GM12878 (cell line): ENCODE results near the gene OR2A12. TPM values are rescaled to one million over a fixed set of nuclear protein-coding genes. Genes with fewer than 3 reads are reported as not detected.

Experiments used
- ATAC-seq: fragments of 200-7000 bp; cut with Tn5 transposase; 3 replicates; pipeline ENCODE4 v1.9.1; 2020; ENCODE audit warnings: mild to moderate bottlenecking, moderate library complexity
- BruUV-seq: library from RNA; stranded (reverse); fragments of 400-500 nt; replicated peaks from 2 replicates; lab custom pipeline; 2021; lab: Mats Ljungman, UMichigan
- CTCF ChIA-PET: fragments of 300-600 bp; sonication (Branson Sonifier 250); formaldehyde crosslinking; extraction: SDS; loops from one replicate; lab custom pipeline; 2021; ENCODE audit warnings: inconsistent platforms; lab: Yijun Ruan, JAX
- POLR2A ChIA-PET: fragments of 350-600 bp; formaldehyde crosslinking; extraction: SDS; loops from one replicate; lab custom pipeline; 2021; ENCODE audit warnings: inconsistent platforms; lab: Charles Lee
- RAD21 ChIA-PET: fragments of 300-600 bp; sonication (Branson Sonifier 250); formaldehyde crosslinking; loops from one replicate; lab custom pipeline; 2023; ENCODE audit warnings: antibody characterized with exemption; ENCODE audit not compliant: unreplicated experiment; lab: Charles Lee
- SMC1A ChIA-PET: fragments of 300-600 bp; sonication (Branson Sonifier 250); formaldehyde crosslinking; loops from one replicate; lab custom pipeline; 2023; ENCODE audit not compliant: unreplicated experiment, uncharacterized antibody; lab: Charles Lee
- DNase-seq: peaks from one replicate; pipeline ENCODE4 v3.0.0-alpha.2; 2011; ENCODE audit warnings: low read depth, low spot score
- FAIRE-seq: peaks from 3 replicates; lab custom pipeline; 2011; peaks lifted over from hg19 to GRCh38; lab: Jason Lieb, UNC
- H2AFZ ChIP-seq: 2 replicates; pipeline ENCODE4 v1.6.0; 2011; ENCODE audit warnings: low read depth, low read length, control low read depth; ENCODE audit not compliant: control insufficient read depth
- H3K27ac ChIP-seq: 2 replicates; pipeline ENCODE4 v1.5.1; 2011; ENCODE audit warnings: control low read depth; ENCODE audit not compliant: control insufficient read depth, insufficient read depth
- H3K27me3 ChIP-seq, 2 experiments: replicated peaks in 1 of 2; 2 replicates each; pipeline versions ENCODE4 v1.6.0 to v1.6.1; 2011; ENCODE audit warnings: low read length in 1 of 2; ENCODE audit not compliant: control insufficient read depth in 2 of 2, insufficient read depth in 2 of 2
- H3K36me3 ChIP-seq, 2 experiments: 2 replicates each; pipeline ENCODE4 v1.5.1; 2011; ENCODE audit warnings: low read length in 1 of 2; ENCODE audit not compliant: control insufficient read depth in 2 of 2, insufficient read depth in 2 of 2
- H3K4me1 ChIP-seq: 2 replicates; pipeline ENCODE4 v1.6.1; 2011; ENCODE audit warnings: mild to moderate bottlenecking, low read length, moderate library complexity, mixed read lengths; ENCODE audit not compliant: control insufficient read depth, insufficient read depth
- H3K4me2 ChIP-seq: 2 replicates; pipeline ENCODE4 v1.6.0; 2011; ENCODE audit warnings: control low read depth; ENCODE audit not compliant: control insufficient read depth, insufficient read depth
- H3K4me3 ChIP-seq: fragments of 200-600 bp; sonication (generic); 2 replicates; pipeline ENCODE4 v1.5.1; 2016
- H3K79me2 ChIP-seq: 2 replicates; pipeline ENCODE4 v1.6.0; 2011; ENCODE audit warnings: low read length; ENCODE audit not compliant: control insufficient read depth, insufficient read depth
- H3K9ac ChIP-seq: 2 replicates; pipeline ENCODE4 v1.8.0; 2011; ENCODE audit warnings: low read length, control low read depth, mixed read lengths; ENCODE audit not compliant: control insufficient read depth, insufficient read depth
- H3K9me3 ChIP-seq: replicated peaks from 3 replicates; pipeline ENCODE4 v1.5.1; 2011; ENCODE audit warnings: mild to moderate bottlenecking, low read length; ENCODE audit not compliant: control insufficient read depth, insufficient read depth
- H4K20me1 ChIP-seq: 2 replicates; pipeline ENCODE4 v1.6.0; 2011; ENCODE audit not compliant: control insufficient read depth, insufficient read depth
- BMI1 ChIP-seq: fragments of 450-650 bp; IDR thresholded peaks from 2 replicates; pipeline ENCODE4 v1.6.1; 2016; ENCODE audit warnings: mild to moderate bottlenecking, moderate library complexity, borderline replicate concordance
- CREB1 ChIP-seq: IDR thresholded peaks from 2 replicates; pipeline ENCODE4 v1.6.1; 2012; ENCODE audit warnings: low read depth, mild to moderate bottlenecking, inconsistent platforms
- DPF2 ChIP-seq: fragments of 450-650 bp; IDR thresholded peaks from 2 replicates; pipeline ENCODE4 v1.6.1; 2017; ENCODE audit warnings: mild to moderate bottlenecking
- EZH2 ChIP-seq: IDR thresholded peaks from 2 replicates; pipeline ENCODE4 v1.6.1; 2012; ENCODE audit warnings: low read depth, mild to moderate bottlenecking, control low read depth, inconsistent platforms, low read length, borderline replicate concordance; ENCODE audit not compliant: control insufficient read depth
- MTA3 ChIP-seq: IDR thresholded peaks from 2 replicates; pipeline ENCODE4 v1.6.1; 2012; ENCODE audit warnings: low read length, inconsistent platforms, borderline replicate concordance
- YBX1 ChIP-seq: fragments of 450-650 bp; IDR thresholded peaks from 2 replicates; pipeline ENCODE4 v1.6.1; 2016; ENCODE audit warnings: antibody characterized with exemption
- YY1 ChIP-seq: IDR thresholded peaks from 2 replicates; pipeline ENCODE4 v1.6.1; 2011; ENCODE audit warnings: low read depth, mild to moderate bottlenecking, low read length
- ZNF622 ChIP-seq: fragments of 450-650 bp; IDR thresholded peaks from 2 replicates; pipeline ENCODE4 v1.6.1; 2017; ENCODE audit warnings: mild to moderate bottlenecking, inconsistent platforms
- WGBS: methylation state at CpG from one replicate; pipeline ENCODE4 v1.1.6; 2016; ENCODE audit warnings: low lambda C conversion rate; ENCODE audit not compliant: insufficient replicate concordance, insufficient coverage; ENCODE audit errors: missing lambda C conversion rate; 5-methylcytosine and 5-hydroxymethylcytosine counted together
- in situ Hi-C: fragments of 300-500 bp; cut with MboI; formaldehyde crosslinking; loops from 9 replicates; pipeline ENCODE4 v1.14.3; 2018; ENCODE audit warnings: mixed read lengths
- intact Hi-C: fragments of 100-400 bp; cut with micrococcal nuclease; formaldehyde crosslinking; loops from one replicate; pipeline ENCODE4 v1.14.2; 2022; ENCODE audit not compliant: unreplicated experiment
- polyA plus RNA-seq, 11 experiments: library from polyadenylated mRNA; depleted of rRNA in 4 of 11; unstranded in 6 of 11; stranded (reverse) in 5 of 11; fragments of >200 nt; fragmentation: Nextera tagmentation in 4 of 11; fragmentation: Illumina TruSeq in 1 of 11; extraction: Ambion mirVana in 4 of 11; extraction: Trizol in 1 of 11; gene quantifications; 1 replicate in 1 of 11; 2 replicates in 10 of 11; pipeline versions ENCODE4 v1.2.1 to v1.2.3, GENCODE V29; 2011 to 2016; ENCODE audit warnings: inconsistent platforms in 2 of 11, missing spikeins in 2 of 11, low read depth in 1 of 11
- total RNA-seq, 4 experiments: library from RNA; depleted of rRNA in 3 of 4; stranded (reverse); fragments of >200 nt in 3 of 4; fragmentation: Illumina TruSeq in 1 of 4; extraction: Trizol in 1 of 4; gene quantifications; 2 replicates each; pipeline versions ENCODE4 v1.2.1 to v1.2.3, GENCODE V29; 2013 to 2021
- TF ChIP-seq, protein P1 (sequence below): IDR thresholded peaks from 2 replicates; pipeline ENCODE4 v1.6.1; 2012; ENCODE audit warnings: low read depth, low read length, improper control_type of control experiment
- TF ChIP-seq, protein P2 (sequence below): IDR thresholded peaks from 2 replicates; pipeline ENCODE4 v1.6.1; 2012; ENCODE audit warnings: low read depth, low read length, improper control_type of control experiment
- TF ChIP-seq, protein P3 (sequence below): fragments of 450-650 bp; formaldehyde crosslinking; IDR thresholded peaks from 2 replicates; pipeline ENCODE4 v1.4.0; 2022; ENCODE audit warnings: mild to moderate bottlenecking, moderate library complexity
- TF ChIP-seq, protein P4 (sequence below): fragments of 450-650 bp; IDR thresholded peaks from 2 replicates; pipeline ENCODE4 v1.6.1; 2017; ENCODE audit warnings: borderline replicate concordance
- TF ChIP-seq, protein P5 (sequence below): fragments of 450-650 bp; IDR thresholded peaks from 2 replicates; pipeline ENCODE4 v1.6.1; 2016; ENCODE audit warnings: mild to moderate bottlenecking

OR2A12 gene
- total and polyA plus RNA-seq, 10 of the 15 experiments (the other 5 are each of a cell fraction or from before 2014, with no cell fraction given) = not detected

DNA sequence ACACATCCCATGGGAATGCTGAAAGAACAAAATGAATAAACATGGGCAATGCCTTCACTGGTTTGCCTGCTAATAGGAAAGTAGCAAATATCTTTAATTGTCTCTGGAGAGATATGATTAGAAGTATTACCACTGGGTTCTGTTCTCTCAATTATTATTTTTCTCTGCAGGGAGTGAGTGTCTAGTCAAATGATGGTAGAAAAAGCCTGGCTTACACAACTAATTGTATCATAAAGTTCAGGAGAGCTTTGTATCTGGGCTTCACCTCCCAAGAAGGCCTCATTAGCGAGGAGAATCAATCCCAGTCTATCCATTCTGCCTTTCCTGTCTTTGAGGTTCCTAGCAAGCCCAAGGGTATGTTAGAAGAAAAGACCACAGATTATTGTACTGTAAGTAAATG, 36.8 kb downstream of the OR2A12 start, which contains the start of gene OR2A14 (continued):
- TF ChIP-seq, protein P1, sequence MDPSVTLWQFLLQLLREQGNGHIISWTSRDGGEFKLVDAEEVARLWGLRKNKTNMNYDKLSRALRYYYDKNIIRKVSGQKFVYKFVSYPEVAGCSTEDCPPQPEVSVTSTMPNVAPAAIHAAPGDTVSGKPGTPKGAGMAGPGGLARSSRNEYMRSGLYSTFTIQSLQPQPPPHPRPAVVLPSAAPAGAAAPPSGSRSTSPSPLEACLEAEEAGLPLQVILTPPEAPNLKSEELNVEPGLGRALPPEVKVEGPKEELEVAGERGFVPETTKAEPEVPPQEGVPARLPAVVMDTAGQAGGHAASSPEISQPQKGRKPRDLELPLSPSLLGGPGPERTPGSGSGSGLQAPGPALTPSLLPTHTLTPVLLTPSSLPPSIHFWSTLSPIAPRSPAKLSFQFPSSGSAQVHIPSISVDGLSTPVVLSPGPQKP = no peak
- no peak for TF ChIP-seq MTA3
- TF ChIP-seq, protein P2, sequence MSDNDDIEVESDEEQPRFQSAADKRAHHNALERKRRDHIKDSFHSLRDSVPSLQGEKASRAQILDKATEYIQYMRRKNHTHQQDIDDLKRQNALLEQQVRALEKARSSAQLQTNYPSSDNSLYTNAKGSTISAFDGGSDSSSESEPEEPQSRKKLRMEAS = no peak

DNA sequence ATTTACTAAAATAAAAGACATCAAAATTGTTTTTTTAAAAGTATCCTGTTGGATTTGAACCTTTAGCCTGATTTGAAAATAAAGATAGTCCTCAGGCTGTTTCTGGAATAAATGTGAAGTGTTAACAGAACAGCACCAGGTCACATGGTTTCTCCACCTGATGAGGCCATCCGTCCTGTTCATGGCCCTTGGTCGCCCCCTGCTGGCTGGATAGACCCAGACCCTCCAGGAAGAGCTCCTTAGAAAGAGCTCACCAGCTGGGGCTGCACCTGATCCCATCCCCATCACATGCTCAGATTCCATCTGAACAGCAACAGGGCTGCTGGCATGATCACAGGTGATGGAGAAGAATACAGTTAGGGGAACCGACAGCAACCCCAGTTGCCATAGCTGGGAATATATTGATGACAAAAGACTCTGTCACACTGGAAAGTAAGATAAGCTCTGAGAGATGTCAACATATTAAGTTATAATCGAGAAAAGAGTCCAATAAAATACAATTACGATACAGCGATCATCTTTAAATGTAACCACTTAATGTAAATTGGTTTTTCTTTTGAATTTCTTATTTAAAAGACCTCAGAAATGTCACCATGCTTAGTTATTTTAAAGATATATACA, 41.7 kb downstream of the OR2A12 start:
- no peak overlapping the region for H3K27ac ChIP-seq
- ChIA-PET RAD21 (interaction anchor here (0.6 to 2.5 kb wide), 24 partner anchors 8 to 904 kb away, joined by 3 to 35 read pairs (median 4); partner anchors contain the start of genes OR2A25 and TCAF1), SMC1A (interaction anchor here (0.5 to 2.4 kb wide), 15 partner anchors 11 to 888 kb away, joined by 3 to 27 read pairs (median 4); no protein-coding TSS in a partner anchor), POLR2A (no interaction called here), CTCF (interaction anchor here (0.7 to 2.4 kb wide), 33 partner anchors 9 to 888 kb away, joined by 3 to 26 read pairs (median 5); partner anchors contain the start of genes TCAF1 and ZYX)
- FAIRE-seq (peak; percentile 61), ATAC-seq (peak; percentile 100), DNase-seq (peak; percentile 8)
- no TSS peak for BruUV-seq
- H3K27me3 ChIP-seq = no peaks in the 10 kb centered on the region
- no peaks in the 10 kb centered on the region for H3K79me2 ChIP-seq
- H3K4me3 ChIP-seq = no peak overlapping the region
- H3K9me3 ChIP-seq = no peaks in the 10 kb centered on the region
- intact Hi-C loops = loop anchor here (5.0 to 10.0 kb wide), 2 partner anchors 226 to 883 kb away; partner anchors contain the start of gene TCAF1
- no peaks in the 10 kb centered on the region for H4K20me1 ChIP-seq
- no peak overlapping the region for H3K4me2 ChIP-seq
- in situ Hi-C loops = no loop called here
- H3K9ac ChIP-seq = no peak overlapping the region
- no peaks in the 10 kb centered on the region for H3K36me3 ChIP-seq
- no peaks in the 10 kb centered on the region for H3K4me1 ChIP-seq
- WGBS = 0% methylated on average over 6 of the region's 6 CpGs
- H2AFZ ChIP-seq = no peak overlapping the region
- TF ChIP-seq, protein P3, sequence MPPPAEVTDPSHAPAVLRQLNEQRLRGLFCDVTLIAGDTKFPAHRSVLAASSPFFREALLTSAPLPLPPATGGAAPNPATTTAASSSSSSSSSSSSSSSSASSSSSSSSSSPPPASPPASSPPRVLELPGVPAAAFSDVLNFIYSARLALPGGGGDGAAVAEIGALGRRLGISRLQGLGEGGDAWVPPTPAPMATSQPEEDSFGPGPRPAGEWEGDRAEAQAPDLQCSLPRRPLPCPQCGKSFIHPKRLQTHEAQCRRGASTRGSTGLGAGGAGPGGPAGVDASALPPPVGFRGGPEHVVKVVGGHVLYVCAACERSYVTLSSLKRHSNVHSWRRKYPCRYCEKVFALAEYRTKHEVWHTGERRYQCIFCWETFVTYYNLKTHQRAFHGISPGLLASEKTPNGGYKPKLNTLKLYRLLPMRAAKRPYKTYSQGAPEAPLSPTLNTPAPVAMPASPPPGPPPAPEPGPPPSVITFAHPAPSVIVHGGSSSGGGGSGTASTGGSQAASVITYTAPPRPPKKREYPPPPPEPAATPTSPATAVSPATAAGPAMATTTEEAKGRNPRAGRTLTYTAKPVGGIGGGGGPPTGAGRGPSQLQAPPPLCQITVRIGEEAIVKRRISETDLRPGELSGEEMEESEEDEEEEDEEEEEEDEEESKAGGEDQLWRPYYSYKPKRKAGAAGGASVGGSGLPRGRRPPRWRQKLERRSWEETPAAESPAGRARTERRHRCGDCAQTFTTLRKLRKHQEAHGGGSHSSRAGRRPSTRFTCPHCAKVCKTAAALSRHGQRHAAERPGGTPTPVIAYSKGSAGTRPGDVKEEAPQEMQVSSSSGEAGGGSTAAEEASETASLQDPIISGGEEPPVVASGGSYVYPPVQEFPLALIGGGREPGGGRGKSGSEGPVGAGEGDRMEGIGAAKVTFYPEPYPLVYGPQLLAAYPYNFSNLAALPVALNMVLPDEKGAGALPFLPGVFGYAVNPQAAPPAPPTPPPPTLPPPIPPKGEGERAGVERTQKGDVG = no peak
- TF ChIP-seq, protein P4, sequence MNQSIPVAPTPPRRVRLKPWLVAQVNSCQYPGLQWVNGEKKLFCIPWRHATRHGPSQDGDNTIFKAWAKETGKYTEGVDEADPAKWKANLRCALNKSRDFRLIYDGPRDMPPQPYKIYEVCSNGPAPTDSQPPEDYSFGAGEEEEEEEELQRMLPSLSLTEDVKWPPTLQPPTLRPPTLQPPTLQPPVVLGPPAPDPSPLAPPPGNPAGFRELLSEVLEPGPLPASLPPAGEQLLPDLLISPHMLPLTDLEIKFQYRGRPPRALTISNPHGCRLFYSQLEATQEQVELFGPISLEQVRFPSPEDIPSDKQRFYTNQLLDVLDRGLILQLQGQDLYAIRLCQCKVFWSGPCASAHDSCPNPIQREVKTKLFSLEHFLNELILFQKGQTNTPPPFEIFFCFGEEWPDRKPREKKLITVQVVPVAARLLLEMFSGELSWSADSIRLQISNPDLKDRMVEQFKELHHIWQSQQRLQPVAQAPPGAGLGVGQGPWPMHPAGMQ = no peak
- TF ChIP-seq DPF2 = no peak
- TF ChIP-seq CREB1 = no peak
- peak; percentile 51; the same call in 1 of the 2 replicates for TF ChIP-seq YY1
- TF ChIP-seq EZH2 = no peak
- no peak for TF ChIP-seq ZNF622
- no peak for TF ChIP-seq YBX1
- TF ChIP-seq, protein P5, sequence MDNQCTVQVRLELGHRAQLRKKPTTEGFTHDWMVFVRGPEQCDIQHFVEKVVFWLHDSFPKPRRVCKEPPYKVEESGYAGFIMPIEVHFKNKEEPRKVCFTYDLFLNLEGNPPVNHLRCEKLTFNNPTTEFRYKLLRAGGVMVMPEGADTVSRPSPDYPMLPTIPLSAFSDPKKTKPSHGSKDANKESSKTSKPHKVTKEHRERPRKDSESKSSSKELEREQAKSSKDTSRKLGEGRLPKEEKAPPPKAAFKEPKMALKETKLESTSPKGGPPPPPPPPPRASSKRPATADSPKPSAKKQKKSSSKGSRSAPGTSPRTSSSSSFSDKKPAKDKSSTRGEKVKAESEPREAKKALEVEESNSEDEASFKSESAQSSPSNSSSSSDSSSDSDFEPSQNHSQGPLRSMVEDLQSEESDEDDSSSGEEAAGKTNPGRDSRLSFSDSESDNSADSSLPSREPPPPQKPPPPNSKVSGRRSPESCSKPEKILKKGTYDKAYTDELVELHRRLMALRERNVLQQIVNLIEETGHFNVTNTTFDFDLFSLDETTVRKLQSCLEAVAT = no peak
- TF ChIP-seq BMI1 = no peak
